HEK293 (cell line): Measurements from ENCODE around the gene MAK.

Source experiments
- CTCF ChIA-PET: fragments of 350-600 bp; formaldehyde crosslinking; extraction: SDS; loops from one replicate; lab custom pipeline; 2021; ENCODE audit warnings: antibody characterized with exemption; lab: Yijun Ruan, JAX
- POLR2A ChIA-PET: fragments of 300-600 bp; formaldehyde crosslinking; extraction: SDS; loops from one replicate; lab custom pipeline; 2020; ENCODE audit warnings: antibody characterized with exemption, inconsistent platforms; lab: Yijun Ruan, JAX
- H3K27ac ChIP-seq: fragments of 200-500 bp; sonication (Bioruptor generic); 2 replicates; pipeline ENCODE4 v1.5.1; 2014; ENCODE audit warnings: low read depth, low read length, control low read depth, inconsistent platforms; ENCODE audit errors: extremely low read depth
- H3K36me3 ChIP-seq, 2 experiments: fragments of 200-500 bp in 1 of 2; sonication (Bioruptor generic) in 1 of 2; 1 replicate in 1 of 2; 2 replicates in 1 of 2; pipeline ENCODE4 v1.5.1; 2014 to 2017; ENCODE audit warnings: inconsistent platforms in 2 of 2, low read length in 2 of 2; ENCODE audit not compliant: control insufficient read depth in 2 of 2, insufficient read depth in 1 of 2
- H3K4me1 ChIP-seq: fragments of 200-500 bp; sonication (Bioruptor generic); 2 replicates; pipeline ENCODE4 v1.5.1; 2014; ENCODE audit warnings: mild to moderate bottlenecking, low read length, inconsistent platforms; ENCODE audit not compliant: control insufficient read depth, insufficient read depth
- H3K4me3 ChIP-seq: 2 replicates; pipeline ENCODE4 v1.5.1; 2011; ENCODE audit warnings: low read depth, mild to moderate bottlenecking, control low read depth, low read length, moderate library complexity
- H3K9me3 ChIP-seq: fragments of 200-500 bp; sonication (Bioruptor generic); 2 replicates; pipeline ENCODE4 v1.5.1; 2014; ENCODE audit warnings: low read depth, low read length, inconsistent platforms; ENCODE audit not compliant: control insufficient read depth, insufficient read depth
- CTCF ChIP-seq: fragments of 450-650 bp; formaldehyde crosslinking; IDR thresholded peaks from 2 replicates; pipeline ENCODE4 v1.5.1; 2016; ENCODE audit warnings: missing biosample characterization, missing genetic modification characterization
- MYNN ChIP-seq: fragments of 450-650 bp; formaldehyde crosslinking; IDR thresholded peaks from 2 replicates; pipeline ENCODE4 v1.5.1; 2016; ENCODE audit warnings: missing biosample characterization, missing genetic modification characterization, borderline replicate concordance
- TCF7L2 ChIP-seq: IDR thresholded peaks from 2 replicates; pipeline ENCODE4 v1.6.1; 2011; ENCODE audit warnings: low read depth, mild to moderate bottlenecking, inconsistent platforms, low read length, moderate library complexity, borderline replicate concordance
- TRIM28 ChIP-seq: IDR thresholded peaks from 2 replicates; pipeline ENCODE4 v1.6.1; 2011; ENCODE audit warnings: low read length, control low read depth, borderline replicate concordance
- ZBTB8A ChIP-seq: fragments of 450-650 bp; formaldehyde crosslinking; IDR thresholded peaks from 2 replicates; pipeline ENCODE4 v1.5.1; 2016; ENCODE audit warnings: missing biosample characterization, missing genetic modification characterization
- ZNF266 ChIP-seq: fragments of 450-650 bp; formaldehyde crosslinking; IDR thresholded peaks from 2 replicates; pipeline ENCODE4 v1.5.1; 2016; ENCODE audit warnings: missing biosample characterization, missing genetic modification characterization, low read depth
- ZNF274 ChIP-seq, 2 experiments: fragments of 200-500 bp in 1 of 2; fragments of 450-650 bp in 1 of 2; sonication (Bioruptor generic) in 1 of 2; formaldehyde crosslinking in 1 of 2; IDR thresholded peaks; 2 replicates each; pipeline versions ENCODE4 v1.5.1 to v1.6.1; 2014 to 2016; ENCODE audit warnings: borderline replicate concordance in 1 of 2, inconsistent platforms in 1 of 2, low read length in 1 of 2, missing biosample characterization in 1 of 2, missing genetic modification characterization in 1 of 2
- ZNF423 ChIP-seq: fragments of 450-650 bp; formaldehyde crosslinking; IDR thresholded peaks from 2 replicates; pipeline ENCODE4 v1.5.1; 2016; ENCODE audit warnings: missing biosample characterization, missing genetic modification characterization
- ZNF501 ChIP-seq: fragments of 450-650 bp; formaldehyde crosslinking; IDR thresholded peaks from 2 replicates; pipeline ENCODE4 v1.5.1; 2016; ENCODE audit warnings: missing biosample characterization, missing genetic modification characterization
- ZNF510 ChIP-seq: fragments of 450-650 bp; formaldehyde crosslinking; IDR thresholded peaks from 2 replicates; pipeline ENCODE4 v1.5.1; 2018; ENCODE audit warnings: mild to moderate bottlenecking, missing genetic modification characterization, missing biosample characterization; ENCODE audit not compliant: insufficient replicate concordance
- ZNF558 ChIP-seq: fragments of 450-650 bp; formaldehyde crosslinking; IDR thresholded peaks from 2 replicates; pipeline ENCODE4 v1.5.1; 2016; ENCODE audit warnings: missing biosample characterization, missing genetic modification characterization
- ZNF654 ChIP-seq: fragments of 450-650 bp; formaldehyde crosslinking; IDR thresholded peaks from 2 replicates; pipeline ENCODE4 v1.5.1; 2016; ENCODE audit warnings: low read depth, missing biosample characterization, missing genetic modification characterization
- ZNF76 ChIP-seq: fragments of 450-650 bp; formaldehyde crosslinking; IDR thresholded peaks from 2 replicates; pipeline ENCODE4; 2016; ENCODE audit warnings: low read depth, missing biosample characterization, missing genetic modification characterization, borderline replicate concordance
- TF ChIP-seq, protein P1 (sequence below): fragments of 450-650 bp; formaldehyde crosslinking; IDR thresholded peaks from 2 replicates; pipeline ENCODE4 v1.5.1; 2016; ENCODE audit warnings: missing biosample characterization, missing genetic modification characterization, low read depth

The MAK gene

GRCh38 chr6:10849901-10850300, 11.6 kb upstream of the MAK start (continued):
- TF ChIP-seq, protein P1, sequence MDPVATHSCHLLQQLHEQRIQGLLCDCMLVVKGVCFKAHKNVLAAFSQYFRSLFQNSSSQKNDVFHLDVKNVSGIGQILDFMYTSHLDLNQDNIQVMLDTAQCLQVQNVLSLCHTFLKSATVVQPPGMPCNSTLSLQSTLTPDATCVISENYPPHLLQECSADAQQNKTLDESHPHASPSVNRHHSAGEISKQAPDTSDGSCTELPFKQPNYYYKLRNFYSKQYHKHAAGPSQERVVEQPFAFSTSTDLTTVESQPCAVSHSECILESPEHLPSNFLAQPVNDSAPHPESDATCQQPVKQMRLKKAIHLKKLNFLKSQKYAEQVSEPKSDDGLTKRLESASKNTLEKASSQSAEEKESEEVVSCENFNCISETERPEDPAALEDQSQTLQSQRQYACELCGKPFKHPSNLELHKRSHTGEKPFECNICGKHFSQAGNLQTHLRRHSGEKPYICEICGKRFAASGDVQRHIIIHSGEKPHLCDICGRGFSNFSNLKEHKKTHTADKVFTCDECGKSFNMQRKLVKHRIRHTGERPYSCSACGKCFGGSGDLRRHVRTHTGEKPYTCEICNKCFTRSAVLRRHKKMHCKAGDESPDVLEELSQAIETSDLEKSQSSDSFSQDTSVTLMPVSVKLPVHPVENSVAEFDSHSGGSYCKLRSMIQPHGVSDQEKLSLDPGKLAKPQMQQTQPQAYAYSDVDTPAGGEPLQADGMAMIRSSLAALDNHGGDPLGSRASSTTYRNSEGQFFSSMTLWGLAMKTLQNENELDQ, result no peak

DNA sequence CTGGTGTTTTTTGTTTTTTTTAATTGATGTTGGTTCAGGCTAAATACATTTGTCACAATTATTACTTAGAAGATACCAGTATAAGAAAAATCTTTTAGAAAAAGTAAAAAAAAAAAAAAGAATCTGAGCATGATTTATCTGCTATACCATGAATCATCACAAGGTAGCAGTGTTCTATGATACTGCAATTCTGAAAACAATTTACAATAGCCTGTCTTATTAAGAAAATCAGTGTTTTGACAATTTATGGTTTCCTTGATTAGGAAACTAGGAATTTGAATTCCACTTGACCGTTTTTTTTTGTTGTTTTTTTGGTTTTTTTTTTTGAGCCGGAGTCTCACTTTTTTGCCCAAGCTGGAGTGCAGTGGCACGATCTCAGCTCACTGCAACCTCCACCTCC, 9.3 kb upstream of the MAK start:
- TF ChIP-seq ZNF510 (tag by site-specific recombination) (no peak), ZNF423 (tag by site-specific recombination) (no peak), ZNF76 (tag by site-specific recombination) (no peak), TRIM28 (no peak), ZNF654 (tag by site-specific recombination) (peak; percentile 14; the same call in 1 of the 2 replicates)
- H3K4me1 ChIP-seq, result no peaks in the 10 kb centered on the region; the same call in 1 of the 2 replicates
- H3K9me3 ChIP-seq, result no peaks in the 10 kb centered on the region
- CTCF ChIA-PET, result interaction anchor here (0.5 to 1.5 kb wide), 6 partner anchors 11 to 369 kb away, joined by 3 to 5 read pairs (median 3); no protein-coding TSS in a partner anchor
- POLR2A ChIA-PET, result interaction anchor here (0.6 kb wide), 1 partner anchor 275 kb away, joined by 4 read pairs; no protein-coding TSS in a partner anchor
- no peaks in the 10 kb centered on the region for H3K36me3 ChIP-seq
- no peak overlapping the region for H3K4me3 ChIP-seq
- no peak overlapping the region for H3K27ac ChIP-seq

DNA sequence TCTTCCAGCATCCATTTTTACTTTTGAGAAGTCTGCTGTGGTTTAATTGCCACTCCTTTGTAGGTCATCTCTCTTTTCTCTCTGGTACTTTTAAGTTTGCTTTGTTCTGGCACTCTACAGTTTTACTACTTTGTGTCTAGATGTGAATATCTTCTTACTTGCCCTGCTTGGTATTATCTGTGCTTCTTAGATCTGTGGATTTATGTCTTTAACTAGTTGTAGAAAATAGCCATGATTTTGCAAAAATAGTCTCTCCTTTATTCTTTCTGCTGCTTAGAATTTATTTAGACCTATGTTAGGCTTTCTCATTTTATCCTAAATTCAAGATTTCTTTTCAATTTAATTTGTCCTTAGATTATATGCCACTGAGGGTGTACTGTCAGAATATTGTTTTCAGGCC, 5.2 kb upstream of the MAK start:
- Histone ChIP-seq H3K36me3 (no peaks in the 10 kb centered on the region), H3K9me3 (no peaks in the 10 kb centered on the region), H3K4me1 (peaks cover 3% of the 10 kb centered on the region; the same call in 1 of the 2 replicates), H3K4me3 (no peak overlapping the region), H3K27ac (no peak overlapping the region)
- POLR2A ChIA-PET, result no interaction called here
- CTCF ChIA-PET, result no interaction called here
- TF ChIP-seq CTCF (tag by site-specific recombination), result no peak
- TF ChIP-seq ZBTB8A (tag by site-specific recombination), result no peak
- TF ChIP-seq ZNF558 (tag by site-specific recombination), result peak; percentile 99
- TF ChIP-seq MYNN (tag by site-specific recombination), result no peak
- TF ChIP-seq TCF7L2, result no peak
- TF ChIP-seq ZNF501 (tag by site-specific recombination), result no peak

- Histone ChIP-seq H3K27ac (no peak overlapping the region), H3K9me3 (no peaks in the 10 kb centered on the region), H3K4me1 (peaks cover 3% of the 10 kb centered on the region; the same call in 1 of the 2 replicates), H3K4me3 (peak overlapping the region; percentile 54), H3K36me3 (no peaks in the 10 kb centered on the region)
- POLR2A ChIA-PET, result interaction anchor here (0.6 to 0.9 kb wide), 3 partner anchors 48 to 357 kb away, joined by 5 to 8 read pairs (median 6); partner anchors contain the start of gene SYCP2L
- CTCF ChIA-PET, result interaction anchor here (0.8 to 1.6 kb wide), 4 partner anchors 16 to 360 kb away, joined by 3 to 5 read pairs (median 4); no protein-coding TSS in a partner anchor
- TF ChIP-seq ZNF266 (no peak), ZNF274 (IDR thresholded peaks at IDR 0.05; ENCODE audit: low read length) (no peak), ZNF274 (tag by site-specific recombination; IDR thresholded peaks at IDR 0.05; ENCODE audit: borderline replicate concordance) (no peak)
Observed at GRCh38 chr6:10838794-10839333, 525 bp upstream of the MAK start.
